A673 (cell line): ENCODE measurements around the gene CLEC10A. TPM values are rescaled to one million over a fixed set of nuclear protein-coding genes. Genes with fewer than 3 reads are reported as not detected.
A peak's percentile ranks its signal among the peaks of the same experiment; 100 is the strongest.

ENCODE experiments used
- BruUV-seq: library from RNA; stranded (reverse); fragments of 400-500 nt; replicated peaks from 2 replicates; lab custom pipeline; 2021; lab: Mats Ljungman, UMichigan
- CTCF ChIA-PET: fragments of 300-600 bp; sonication (Branson Sonifier 250); formaldehyde crosslinking; loops from one replicate; lab custom pipeline; 2022; ENCODE audit warnings: antibody characterized with exemption; lab: Charles Lee
- POLR2A ChIA-PET: fragments of 300-600 bp; sonication (Branson Sonifier 250); formaldehyde crosslinking; loops from one replicate; lab custom pipeline; 2022; ENCODE audit warnings: antibody characterized with exemption; ENCODE audit not compliant: low non-redundant PET; lab: Charles Lee
- DNase-seq: peaks from one replicate; pipeline ENCODE4 v3.0.0-alpha.2; 2015; ENCODE audit warnings: low spot score
- H3K27ac ChIP-seq: fragments of 200-600 bp; sonication (generic); 2 replicates; pipeline ENCODE4 v1.5.1; 2016; ENCODE audit warnings: mixed run types, low read depth, mild to moderate bottlenecking, mixed read lengths, antibody characterized with exemption, low read length; ENCODE audit not compliant: poor library complexity, severe bottlenecking
- H3K27me3 ChIP-seq: fragments of 200-600 bp; sonication (generic); replicated peaks from 2 replicates; pipeline ENCODE4 v1.6.1; 2017; ENCODE audit warnings: mixed run types, low read depth, mild to moderate bottlenecking, mixed read lengths, antibody characterized with exemption, low read length; ENCODE audit not compliant: insufficient read depth, poor library complexity
- H3K36me3 ChIP-seq: fragments of 200-600 bp; sonication (generic); 2 replicates; pipeline ENCODE4 v1.6.1; 2016; ENCODE audit warnings: mixed run types, mild to moderate bottlenecking, mixed read lengths, antibody characterized with exemption, low read length; ENCODE audit not compliant: insufficient read depth, poor library complexity, severe bottlenecking
- H3K4me1 ChIP-seq: fragments of 200-600 bp; sonication (generic); 2 replicates; pipeline ENCODE4 v1.6.1; 2017; ENCODE audit warnings: mixed run types, mild to moderate bottlenecking, mixed read lengths, antibody characterized with exemption, low read length; ENCODE audit not compliant: insufficient read depth, poor library complexity, severe bottlenecking
- H3K4me3 ChIP-seq: fragments of 200-600 bp; sonication (generic); 2 replicates; pipeline ENCODE4 v1.5.1; 2016; ENCODE audit warnings: low read depth, mixed run types, mild to moderate bottlenecking, mixed read lengths, low read length; ENCODE audit not compliant: poor library complexity, severe bottlenecking
- H3K9me3 ChIP-seq: fragments of 200-600 bp; sonication (generic); 2 replicates; pipeline ENCODE4 v1.6.1; 2016; ENCODE audit warnings: mixed run types, low read depth, mild to moderate bottlenecking, mixed read lengths, antibody characterized with exemption, low read length; ENCODE audit not compliant: poor library complexity, severe bottlenecking
- CTCF ChIP-seq: fragments of 300-800, 200-600 bp; sonication (generic); conservative IDR thresholded peaks from 2 replicates; pipeline ENCODE4 v1.5.1; 2017; ENCODE audit warnings: low read depth, mild to moderate bottlenecking, antibody characterized with exemption, low read length, moderate library complexity, mixed read lengths
- EZH2 ChIP-seq: fragments of 200-600 bp; sonication (generic); IDR thresholded peaks from 2 replicates; pipeline ENCODE4 v1.6.1; 2017; ENCODE audit warnings: borderline replicate concordance, low read depth, mild to moderate bottlenecking, mixed read lengths, antibody characterized with exemption, low read length; ENCODE audit not compliant: poor library complexity, severe bottlenecking
- intact Hi-C: fragments of 100-400 bp; cut with micrococcal nuclease; formaldehyde crosslinking; loops from one replicate; pipeline ENCODE4 v1.10.0; 2022; ENCODE audit not compliant: unreplicated experiment
- total RNA-seq: library from RNA; stranded (reverse); gene quantifications from 2 replicates; pipeline ENCODE4 v1.2.3, GENCODE V29; 2021

CLEC10A gene
- total RNA-seq, 1 experiment from 2014 or later = not detected

GRCh38 chr17:7098802-7099459 is 18.9 kb upstream of the CLEC10A start:
- Histone ChIP-seq H3K27me3 (no peaks in the 10 kb centered on the region), H3K36me3 (no peaks in the 10 kb centered on the region), H3K27ac (no peak overlapping the region), H3K4me3 (no peak overlapping the region), H3K4me1 (peaks cover 9% of the 10 kb centered on the region), H3K9me3 (no peaks in the 10 kb centered on the region)
- intact Hi-C loops = no loop called here
- TF ChIP-seq EZH2 (no peak), CTCF (no peak)
- DNase-seq = no peak
- ChIA-PET POLR2A (interaction anchor here (0.6 kb wide), 1 partner anchor 37 kb away, joined by 16 read pairs; no protein-coding TSS in a partner anchor), CTCF (no interaction called here)
- BruUV-seq = no TSS peak

- Histone ChIP-seq H3K9me3 (no peaks in the 10 kb centered on the region), H3K27me3 (no peaks in the 10 kb centered on the region), H3K27ac (no peak overlapping the region), H3K4me3 (no peak overlapping the region), H3K4me1 (peaks cover 9% of the 10 kb centered on the region), H3K36me3 (no peaks in the 10 kb centered on the region)
- CTCF ChIA-PET = no interaction called here
- no TSS peak for BruUV-seq
- TF ChIP-seq CTCF = no peak
- TF ChIP-seq EZH2 = no peak
- intact Hi-C loops = no loop called here
- DNase-seq = no peak
- POLR2A ChIA-PET = no interaction called here
Observed at GRCh38 chr17:7097940-7098339, 17.9 kb upstream of the CLEC10A start.

GRCh38 chr17:7095625-7096024 is 15.6 kb upstream of the CLEC10A start:
- Histone ChIP-seq H3K27ac (no peak overlapping the region), H3K4me3 (no peak overlapping the region), H3K9me3 (no peaks in the 10 kb centered on the region), H3K4me1 (peaks cover 9% of the 10 kb centered on the region), H3K27me3 (no peaks in the 10 kb centered on the region), H3K36me3 (no peaks in the 10 kb centered on the region)
- POLR2A ChIA-PET = no interaction called here
- peak; percentile 26 for DNase-seq
- TF ChIP-seq CTCF (no peak), EZH2 (no peak)
- intact Hi-C loops = no loop called here
- CTCF ChIA-PET = no interaction called here
- no TSS peak for BruUV-seq
